ENCODE results near the gene AKAP5.

GRCh38 chr14:64520699-64521098 is 55.4 kb downstream of the AKAP5 start:
- TF ChIP-seq CTCF (conservative IDR thresholded peaks at IDR 0.05 in 1 of 2, IDR thresholded peaks at IDR 0.05 in 1 of 2; ENCODE audit: extremely low read depth in 1 of 2, insufficient read depth in 1 of 2, low read depth in 1 of 2, low read length in 2 of 2) (no peak), EZH2 (IDR thresholded peaks at IDR 0.05; ENCODE audit: borderline replicate concordance, low read length) (no peak)
